K562 (cell line): Measurements from ENCODE around the gene COL11A2. TPM values are rescaled to one million over a fixed set of nuclear protein-coding genes. Genes with fewer than 3 reads are reported as not detected.

ENCODE experiments used
- ATAC-seq: fragments of 200-7000 bp; cut with Tn5 transposase; 3 replicates; pipeline ENCODE4 v1.9.1; 2020; ENCODE audit warnings: moderate library complexity
- BruUV-seq: library from RNA; stranded (reverse); fragments of 400-500 nt; replicated peaks from 2 replicates; lab custom pipeline; 2021; lab: Mats Ljungman, UMichigan
- CTCF ChIA-PET: fragments of 300-600 bp; formaldehyde crosslinking; extraction: SDS; loops from one replicate; lab custom pipeline; 2021; ENCODE audit warnings: low intra/inter-chr PET ratio; lab: Yijun Ruan, JAX
- POLR2A ChIA-PET: fragments of 300-600, 350-650 bp; sonication (Branson Sonifier 250); formaldehyde crosslinking; extraction: SDS; loops from one replicate; lab custom pipeline; 2021; ENCODE audit warnings: antibody characterized with exemption, inconsistent platforms; lab: Yijun Ruan, JAX
- DNase-seq, 4 experiments: peaks; one replicate each; pipeline versions ENCODE4 v3.0.0 to v3.0.0-alpha.2; 2011 to 2018; ENCODE audit warnings: low spot score in 3 of 4, mixed read lengths in 3 of 4; ENCODE audit errors: extremely low read depth in 1 of 4
- FAIRE-seq: peaks from 2 replicates; lab custom pipeline; 2011; peaks lifted over from hg19 to GRCh38; lab: Jason Lieb, UNC
- H2AFZ ChIP-seq: 2 replicates; pipeline ENCODE4 v1.6.0; 2011; ENCODE audit warnings: low read depth, low read length, control low read depth, inconsistent platforms
- H3K27ac ChIP-seq: fragments of 200-600 bp; 3 replicates; pipeline ENCODE4 v1.8.0; 2011; ENCODE audit warnings: low read depth, mild to moderate bottlenecking, control low read depth, inconsistent platforms, low read length, moderate library complexity, mixed read lengths; ENCODE audit errors: extremely low read depth
- H3K27me3 ChIP-seq, 2 experiments: fragments of 300-600 bp in 1 of 2; 2 replicates in 1 of 2; 3 replicates in 1 of 2; pipeline versions ENCODE4 v1.6.0 to v1.8.0; 2011; ENCODE audit warnings: inconsistent platforms in 2 of 2, low read length in 2 of 2, mild to moderate bottlenecking in 1 of 2, mixed read lengths in 1 of 2, moderate library complexity in 1 of 2; ENCODE audit not compliant: control insufficient read depth in 2 of 2, insufficient read depth in 2 of 2
- H3K36me3 ChIP-seq: fragments of 300-600 bp; 3 replicates; pipeline ENCODE4 v1.8.0; 2011; ENCODE audit warnings: mild to moderate bottlenecking, low read length, inconsistent platforms; ENCODE audit not compliant: control insufficient read depth, insufficient read depth
- H3K4me1 ChIP-seq, 2 experiments: fragments of 200-600 bp in 1 of 2; replicated peaks in 1 of 2; 2 replicates in 1 of 2; 3 replicates in 1 of 2; pipeline versions ENCODE4 v1.5.1 to v1.8.0; 2011; ENCODE audit warnings: inconsistent platforms in 2 of 2, low read length in 2 of 2, mild to moderate bottlenecking in 1 of 2, mixed read lengths in 1 of 2, moderate library complexity in 1 of 2; ENCODE audit not compliant: control insufficient read depth in 2 of 2, insufficient read depth in 2 of 2
- H3K4me2 ChIP-seq: 2 replicates; pipeline ENCODE4 v1.6.1; 2011; ENCODE audit warnings: low read length, control low read depth, inconsistent platforms, mixed read lengths; ENCODE audit not compliant: insufficient read depth
- H3K4me3 ChIP-seq: fragments of 200-600 bp; sonication (generic), shearing (Covaris generic); 2 replicates; pipeline ENCODE4 v1.5.1; 2016; ENCODE audit warnings: control low read depth, inconsistent platforms
- H3K79me2 ChIP-seq: fragments of 200-600 bp; 3 replicates; pipeline ENCODE4 v1.8.0; 2011; ENCODE audit warnings: low read length, inconsistent platforms; ENCODE audit not compliant: control insufficient read depth, insufficient read depth
- H3K9ac ChIP-seq, 2 experiments: 2 replicates each; pipeline versions ENCODE4 v1.6.0 to v1.6.1; 2011; ENCODE audit warnings: low read depth in 2 of 2, low read length in 2 of 2, control low read depth in 1 of 2, inconsistent platforms in 1 of 2, mild to moderate bottlenecking in 1 of 2, mixed read lengths in 1 of 2; ENCODE audit not compliant: insufficient read depth in 1 of 2
- H3K9me1 ChIP-seq: one replicate; pipeline ENCODE4 v1.6.0; 2011; ENCODE audit warnings: inconsistent platforms, mild to moderate bottlenecking, low read length, moderate library complexity; ENCODE audit not compliant: control insufficient read depth, insufficient read depth
- H3K9me3 ChIP-seq: replicated peaks from 2 replicates; pipeline ENCODE4 v1.5.1; 2011; ENCODE audit warnings: low read depth, low read length, inconsistent platforms; ENCODE audit not compliant: control insufficient read depth, insufficient read depth
- H4K20me1 ChIP-seq: replicated peaks from 2 replicates; pipeline ENCODE4 v1.6.1; 2011; ENCODE audit warnings: low read length, inconsistent platforms, mixed read lengths; ENCODE audit not compliant: control insufficient read depth, insufficient read depth
- ARID1B ChIP-seq: fragments of 450-650 bp; IDR thresholded peaks from 2 replicates; pipeline ENCODE4 v1.6.1; 2016; ENCODE audit warnings: antibody characterized with exemption, mild to moderate bottlenecking, inconsistent platforms
- BCL6 ChIP-seq: fragments of 250-450 bp; sonication (Bioruptor Pico); IDR thresholded peaks from 2 replicates; pipeline ENCODE4 v1.4.0; 2020
- CEBPG ChIP-seq, 3 experiments: fragments of 200-800 bp in 1 of 3; sonication (Bioruptor generic) in 1 of 3; sonication (generic) in 1 of 3; formaldehyde crosslinking in 1 of 3; IDR thresholded peaks in 2 of 3; conservative IDR thresholded peaks in 1 of 3; 2 replicates each; pipeline versions ENCODE4 v1.6.1 to v1.8.0; 2016 to 2022; ENCODE audit warnings: missing compliant biosample characterization in 2 of 3, missing genetic modification characterization in 2 of 3, mild to moderate bottlenecking in 1 of 3, missing genetic modification reagents in 1 of 3
- DDX20 ChIP-seq: fragments of 450-650 bp; IDR thresholded peaks from 2 replicates; pipeline ENCODE4 v1.6.1; 2016; ENCODE audit warnings: missing genetic modification characterization, low read depth, mild to moderate bottlenecking, missing compliant biosample characterization, moderate library complexity
- FOXJ2 ChIP-seq: fragments of 200-800 bp; sonication (Bioruptor generic); IDR thresholded peaks from 2 replicates; pipeline ENCODE4 v1.6.1; 2016; ENCODE audit warnings: missing genetic modification characterization, missing compliant biosample characterization
- HLTF ChIP-seq: fragments of 450-650 bp; IDR thresholded peaks from 2 replicates; pipeline ENCODE4 v1.6.1; 2016
- HOXB6 ChIP-seq: fragments of 250-450 bp; sonication (Bioruptor Pico); IDR thresholded peaks from 2 replicates; pipeline ENCODE4 v1.5.1; 2022; ENCODE audit warnings: mild to moderate bottlenecking, borderline replicate concordance
- JUND ChIP-seq, 2 experiments: IDR thresholded peaks; 2 replicates in 1 of 2; 3 replicates in 1 of 2; pipeline ENCODE4 v1.6.1; 2011; ENCODE audit warnings: borderline replicate concordance in 2 of 2, low read depth in 2 of 2, low read length in 2 of 2, improper control_type of control experiment in 1 of 2, missing biosample characterization in 1 of 2, missing genetic modification characterization in 1 of 2, missing genetic modification reagents in 1 of 2
- NFE2 ChIP-seq: IDR thresholded peaks from 2 replicates; pipeline ENCODE4 v1.6.1; 2014; ENCODE audit warnings: antibody characterized with exemption, low read depth
- POLR2G ChIP-seq: fragments of 200-400 bp; formaldehyde crosslinking; IDR thresholded peaks from 2 replicates; pipeline ENCODE4 v1.6.1; 2017; ENCODE audit warnings: low read depth, mild to moderate bottlenecking, antibody characterized with exemption, low read length, moderate library complexity
- U2AF2 ChIP-seq: fragments of 200-400 bp; formaldehyde crosslinking; optimal IDR thresholded peaks from 2 replicates; pipeline ENCODE3; 2017; ENCODE audit warnings: low read depth, mild to moderate bottlenecking, low read length
- ZBTB7A ChIP-seq: IDR thresholded peaks from 2 replicates; pipeline ENCODE4 v1.6.1; 2011; ENCODE audit warnings: low read depth, mild to moderate bottlenecking, low read length, moderate library complexity, borderline replicate concordance; ENCODE audit not compliant: control insufficient read depth
- ZNF76 ChIP-seq: fragments of 250-450 bp; sonication (Bioruptor Pico); IDR thresholded peaks from 2 replicates; pipeline ENCODE4 v1.4.0; 2020; ENCODE audit warnings: mild to moderate bottlenecking, moderate library complexity, borderline replicate concordance
- ZZZ3 ChIP-seq: fragments of 450-650 bp; IDR thresholded peaks from 2 replicates; pipeline ENCODE4 v1.6.1; 2016; ENCODE audit warnings: antibody characterized with exemption, mild to moderate bottlenecking, moderate library complexity
- WGBS: fragments of 100-300 bp; shearing (Covaris generic); methylation state at CpG from one replicate; pipeline ENCODE4 v1.1.6; 2016; ENCODE audit warnings: low coverage, mixed read lengths; ENCODE audit not compliant: insufficient coverage; ENCODE audit errors: missing lambda C conversion rate; 5-methylcytosine and 5-hydroxymethylcytosine counted together
- in situ Hi-C: fragments of 300-500 bp; cut with MboI; formaldehyde crosslinking; loops from 4 replicates; pipeline ENCODE4 v1.15.0; 2018; ENCODE audit warnings: inconsistent platforms, mixed read lengths
- intact Hi-C: fragments of 100-400 bp; cut with micrococcal nuclease; formaldehyde crosslinking; loops from 2 replicates; pipeline ENCODE4 v1.14.2; 2022
- polyA plus RNA-seq, 8 experiments: library from polyadenylated mRNA; depleted of rRNA in 4 of 8; stranded (reverse) in 5 of 8; unstranded in 3 of 8; fragments of >200 nt; fragmentation: Nextera tagmentation in 2 of 8; fragmentation: Illumina TruSeq in 1 of 8; extraction: Ambion mirVana in 2 of 8; extraction: Trizol in 1 of 8; gene quantifications; 2 replicates each; pipeline versions ENCODE4 v1.2.1 to v1.2.3, GENCODE V29; 2011 to 2014; ENCODE audit warnings: inconsistent platforms in 1 of 8, missing spikeins in 1 of 8
- total RNA-seq, 7 experiments: library from RNA; depleted of rRNA in 6 of 7; stranded (reverse); fragments of >200 nt in 6 of 7; fragmentation: Illumina TruSeq in 2 of 7; extraction: Trizol in 2 of 7; gene quantifications; 2 replicates each; pipeline versions ENCODE4 v1.2.1 to v1.2.3, GENCODE V29; 2011 to 2021; ENCODE audit warnings: low replicate concordance in 1 of 7
- TF ChIP-seq, protein P1 (sequence below): IDR thresholded peaks from 2 replicates; pipeline ENCODE4 v1.6.1; 2011; ENCODE audit warnings: borderline replicate concordance, low read depth, mild to moderate bottlenecking, moderate library complexity, low read length; ENCODE audit not compliant: insufficient read depth, poor library complexity, severe bottlenecking
- TF ChIP-seq, protein P2 (sequence below): sonication (generic); formaldehyde crosslinking; IDR thresholded peaks from 2 replicates; pipeline ENCODE4 v1.8.0; 2022; ENCODE audit warnings: missing genetic modification reagents, mild to moderate bottlenecking, moderate library complexity, borderline replicate concordance
- TF ChIP-seq, protein P3 (sequence below): fragments of 250-450 bp; sonication (Bioruptor Pico); IDR thresholded peaks from 2 replicates; pipeline ENCODE4 v1.4.0; 2020; ENCODE audit warnings: borderline replicate concordance

The COL11A2 gene
- total and polyA plus RNA-seq, 9 of the 15 experiments (the other 6 are each of a cell fraction or from before 2014, with no cell fraction given) = 0.04 to 0.35 (median 0.09) TPM; not detected in 1

DNA sequence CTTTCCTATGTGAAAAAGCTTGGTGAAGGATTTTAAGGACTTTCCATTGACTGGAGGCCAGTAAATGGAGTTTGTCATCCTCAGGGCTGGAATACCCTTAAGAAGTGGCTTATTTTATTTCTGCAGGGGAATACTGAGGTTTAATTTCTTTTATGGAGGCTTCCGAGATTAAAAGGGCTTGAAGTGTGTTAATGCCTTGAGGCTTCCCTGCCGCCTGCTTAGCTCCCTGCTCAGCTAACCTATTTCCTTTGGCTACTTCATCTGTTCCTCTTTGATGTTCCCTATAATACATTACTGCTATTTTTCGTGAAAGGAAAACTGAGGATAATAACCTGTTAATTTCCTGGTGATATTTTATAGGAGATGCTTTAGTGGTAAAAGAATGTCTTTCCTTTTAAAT, 72.3 kb downstream of the COL11A2 start:
- Histone ChIP-seq H4K20me1 (no peaks in the 10 kb centered on the region; the same call in 1 of the 2 replicates), H3K79me2 (no peaks in the 10 kb centered on the region), H3K27ac (no peak overlapping the region), H3K4me1 (peaks cover 0 to 6% of the 10 kb centered on the region in 2 experiments; a peak in 1 of 5 replicates), H2AFZ (no peak overlapping the region), H3K9me3 (0 out of 2 replicates have a peak, but pooled peaks cover 3% of the 10 kb centered on the region), H3K4me2 (no peak overlapping the region), H3K4me3 (no peak overlapping the region), H3K9me1 (no peaks in the 10 kb centered on the region), H3K9ac (no peak overlapping the region), H3K36me3 (no peaks in the 10 kb centered on the region), H3K27me3 (peaks cover 14 to 25% of the 10 kb centered on the region in 2 experiments)
- FAIRE-seq (no peak), ATAC-seq (no peak), DNase-seq (no peak)
- in situ Hi-C loops (no loop called here), intact Hi-C loops (loop anchor here (10.0 kb wide), 1 partner anchor 305 kb away; the partner anchor contains the start of gene SYNGAP1)
- whole genome bisulfite sequencing = 2% methylated on average over 3 of the region's 3 CpGs
- no TSS peak for BruUV-seq
- CTCF ChIA-PET = interaction anchor here (2.3 to 3.1 kb wide), 3 partner anchors 28 to 287 kb away, joined by 7 to 31 read pairs (median 18); no protein-coding TSS in a partner anchor
- POLR2A ChIA-PET = interaction anchor here (0.6 to 2.0 kb wide), 3 partner anchors 148 to 1019 kb away, joined by 3 to 5 read pairs (median 5); partner anchors contain the start of genes RPS18 and VPS52
- no peak for TF ChIP-seq CEBPG (CRISPR knock-in tag; IDR thresholded peaks at IDR 0.05)
- TF ChIP-seq CEBPG (tag; conservative IDR thresholded peaks at IDR 0.05 in 1 of 2, IDR thresholded peaks at IDR 0.05 in 1 of 2) = no peak
- TF ChIP-seq HLTF = no peak
- TF ChIP-seq DDX20 (tag) = no peak
- TF ChIP-seq, protein P1, sequence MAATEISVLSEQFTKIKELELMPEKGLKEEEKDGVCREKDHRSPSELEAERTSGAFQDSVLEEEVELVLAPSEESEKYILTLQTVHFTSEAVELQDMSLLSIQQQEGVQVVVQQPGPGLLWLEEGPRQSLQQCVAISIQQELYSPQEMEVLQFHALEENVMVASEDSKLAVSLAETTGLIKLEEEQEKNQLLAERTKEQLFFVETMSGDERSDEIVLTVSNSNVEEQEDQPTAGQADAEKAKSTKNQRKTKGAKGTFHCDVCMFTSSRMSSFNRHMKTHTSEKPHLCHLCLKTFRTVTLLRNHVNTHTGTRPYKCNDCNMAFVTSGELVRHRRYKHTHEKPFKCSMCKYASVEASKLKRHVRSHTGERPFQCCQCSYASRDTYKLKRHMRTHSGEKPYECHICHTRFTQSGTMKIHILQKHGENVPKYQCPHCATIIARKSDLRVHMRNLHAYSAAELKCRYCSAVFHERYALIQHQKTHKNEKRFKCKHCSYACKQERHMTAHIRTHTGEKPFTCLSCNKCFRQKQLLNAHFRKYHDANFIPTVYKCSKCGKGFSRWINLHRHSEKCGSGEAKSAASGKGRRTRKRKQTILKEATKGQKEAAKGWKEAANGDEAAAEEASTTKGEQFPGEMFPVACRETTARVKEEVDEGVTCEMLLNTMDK = no peak
- TF ChIP-seq, protein P2, sequence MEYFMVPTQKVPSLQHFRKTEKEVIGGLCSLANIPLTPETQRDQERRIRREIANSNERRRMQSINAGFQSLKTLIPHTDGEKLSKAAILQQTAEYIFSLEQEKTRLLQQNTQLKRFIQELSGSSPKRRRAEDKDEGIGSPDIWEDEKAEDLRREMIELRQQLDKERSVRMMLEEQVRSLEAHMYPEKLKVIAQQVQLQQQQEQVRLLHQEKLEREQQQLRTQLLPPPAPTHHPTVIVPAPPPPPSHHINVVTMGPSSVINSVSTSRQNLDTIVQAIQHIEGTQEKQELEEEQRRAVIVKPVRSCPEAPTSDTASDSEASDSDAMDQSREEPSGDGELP (CRISPR knock-in tag) = no peak
- TF ChIP-seq, protein P3, sequence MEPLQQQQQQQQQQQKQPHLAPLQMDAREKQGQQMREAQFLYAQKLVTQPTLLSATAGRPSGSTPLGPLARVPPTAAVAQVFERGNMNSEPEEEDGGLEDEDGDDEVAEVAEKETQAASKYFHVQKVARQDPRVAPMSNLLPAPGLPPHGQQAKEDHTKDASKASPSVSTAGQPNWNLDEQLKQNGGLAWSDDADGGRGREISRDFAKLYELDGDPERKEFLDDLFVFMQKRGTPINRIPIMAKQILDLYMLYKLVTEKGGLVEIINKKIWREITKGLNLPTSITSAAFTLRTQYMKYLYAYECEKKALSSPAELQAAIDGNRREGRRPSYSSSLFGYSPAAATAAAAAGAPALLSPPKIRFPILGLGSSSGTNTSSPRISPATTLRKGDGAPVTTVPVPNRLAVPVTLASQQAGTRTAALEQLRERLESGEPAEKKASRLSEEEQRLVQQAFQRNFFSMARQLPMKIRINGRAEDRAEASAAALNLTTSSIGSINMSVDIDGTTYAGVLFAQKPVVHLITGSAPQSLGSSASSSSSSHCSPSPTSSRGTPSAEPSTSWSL (CRISPR knock-in tag) = no peak
- no peak for TF ChIP-seq JUND (IDR thresholded peaks at IDR 0.05; ENCODE audit: borderline replicate concordance, low read depth, low read length)
- TF ChIP-seq JUND (tag; IDR thresholded peaks at IDR 0.05; ENCODE audit: borderline replicate concordance, low read depth, low read length) = no peak
- no peak for TF ChIP-seq ZBTB7A
- TF ChIP-seq U2AF2 = no peak
- TF ChIP-seq ZNF76 (CRISPR knock-in tag) = no peak
- TF ChIP-seq ARID1B = no peak
- no peak for TF ChIP-seq HOXB6 (CRISPR knock-in tag)
- no peak for TF ChIP-seq POLR2G
- no peak for TF ChIP-seq BCL6
- TF ChIP-seq NFE2 = no peak
- no peak for TF ChIP-seq ZZZ3
- TF ChIP-seq FOXJ2 (tag) = no peak
